IMR-90 (cell line): ENCODE measurements around the gene LRP1B. TPM values are rescaled to one million over a fixed set of nuclear protein-coding genes. Genes with fewer than 3 reads are reported as not detected.

ENCODE experiments used
- ATAC-seq: fragments of 200-7000 bp; cut with Tn5 transposase; 2 replicates; pipeline ENCODE4 v1.9.1; 2020; ENCODE audit warnings: low read depth, mild to moderate bottlenecking, moderate library complexity
- BruUV-seq: library from RNA; stranded (reverse); fragments of 400-500 nt; replicated peaks from 2 replicates; lab custom pipeline; 2021; lab: Mats Ljungman, UMichigan
- CTCF ChIA-PET: fragments of 300-600 bp; formaldehyde crosslinking; extraction: SDS; loops from one replicate; lab custom pipeline; 2021; ENCODE audit warnings: antibody characterized with exemption; lab: Yijun Ruan, JAX
- POLR2A ChIA-PET: fragments of 300-600 bp; sonication (Branson Sonifier 250); formaldehyde crosslinking; loops from one replicate; lab custom pipeline; 2022; ENCODE audit warnings: antibody characterized with exemption; ENCODE audit not compliant: unreplicated experiment; lab: Charles Lee
- DNase-seq: peaks from one replicate; pipeline ENCODE4 v3.0.0; 2013
- H2AFZ ChIP-seq: replicated peaks from 2 replicates; pipeline ENCODE3; 2013; ENCODE audit warnings: low read length, mild to moderate bottlenecking; ENCODE audit not compliant: poor library complexity
- H2AK5ac ChIP-seq: 2 replicates; pipeline ENCODE4 v1.6.1; 2013; ENCODE audit warnings: low read depth, low read length, inconsistent platforms
- H2AK9ac ChIP-seq: replicated peaks from 2 replicates; pipeline ENCODE3; 2013; ENCODE audit warnings: mild to moderate bottlenecking, low read depth, low read length, moderate library complexity; ENCODE audit not compliant: poor library complexity
- H2BK120ac ChIP-seq: 2 replicates; pipeline ENCODE4 v1.6.1; 2013; ENCODE audit warnings: low read depth, low read length, inconsistent platforms
- H2BK15ac ChIP-seq: 3 replicates; pipeline ENCODE4 v1.6.1; 2013; ENCODE audit warnings: low read depth, low read length, inconsistent platforms
- H2BK20ac ChIP-seq: 2 replicates; pipeline ENCODE4 v1.6.1; 2013; ENCODE audit warnings: low read depth, mild to moderate bottlenecking, inconsistent platforms, low read length, moderate library complexity
- H2BK5ac ChIP-seq: 2 replicates; pipeline ENCODE4 v1.6.1; 2013; ENCODE audit warnings: mild to moderate bottlenecking, low read depth, low read length, inconsistent platforms; ENCODE audit not compliant: poor library complexity, severe bottlenecking
- H3K14ac ChIP-seq: replicated peaks from 2 replicates; pipeline ENCODE4 v1.6.1; 2013; ENCODE audit warnings: low read depth, low read length, inconsistent platforms
- H3K18ac ChIP-seq: 2 replicates; pipeline ENCODE4 v1.6.1; 2013; ENCODE audit warnings: low read depth, low read length, control low read depth
- H3K23ac ChIP-seq: 2 replicates; pipeline ENCODE4 v1.6.1; 2013; ENCODE audit warnings: low read depth, low read length, inconsistent platforms
- H3K27ac ChIP-seq: 2 replicates; pipeline ENCODE4 v1.5.1; 2013; ENCODE audit warnings: mild to moderate bottlenecking, control low read depth, low read length; ENCODE audit not compliant: insufficient read depth
- H3K27me3 ChIP-seq: 2 replicates; pipeline ENCODE4 v1.6.1; 2013; ENCODE audit warnings: low read length; ENCODE audit not compliant: control insufficient read depth, insufficient read depth
- H3K36me3 ChIP-seq: 2 replicates; pipeline ENCODE4 v1.6.1; 2013; ENCODE audit warnings: low read length, mixed read lengths; ENCODE audit not compliant: control insufficient read depth, insufficient read depth
- H3K4ac ChIP-seq: 2 replicates; pipeline ENCODE4 v1.6.1; 2013; ENCODE audit warnings: low read depth, low read length, inconsistent platforms
- H3K4me1 ChIP-seq: 2 replicates; pipeline ENCODE4 v1.6.1; 2013; ENCODE audit warnings: low read length, mixed read lengths; ENCODE audit not compliant: control insufficient read depth, insufficient read depth
- H3K4me2 ChIP-seq: 2 replicates; pipeline ENCODE4 v1.6.1; 2013; ENCODE audit warnings: low read depth, mild to moderate bottlenecking, control low read depth, low read length, moderate library complexity
- H3K4me3 ChIP-seq: 2 replicates; pipeline ENCODE4 v1.5.1; 2013; ENCODE audit warnings: low read depth, mild to moderate bottlenecking, control low read depth, low read length, moderate library complexity; ENCODE audit not compliant: insufficient read depth
- H3K56ac ChIP-seq: 2 replicates; pipeline ENCODE4 v1.6.1; 2013; ENCODE audit warnings: low read length, inconsistent platforms; ENCODE audit not compliant: insufficient read depth; ENCODE audit errors: extremely low read depth
- H3K79me1 ChIP-seq, 2 experiments: 2 replicates each; pipeline ENCODE4 v1.6.1; 2013; ENCODE audit warnings: low read length in 2 of 2, inconsistent platforms in 1 of 2, low read depth in 1 of 2
- H3K9ac ChIP-seq: 2 replicates; pipeline ENCODE4 v1.6.1; 2013; ENCODE audit warnings: low read depth, low read length, control low read depth
- H3K9me1 ChIP-seq: 2 replicates; pipeline ENCODE4 v1.6.1; 2013; ENCODE audit warnings: low read length, inconsistent platforms; ENCODE audit not compliant: insufficient read depth
- H3K9me3 ChIP-seq: 2 replicates; pipeline ENCODE4 v1.6.1; 2013; ENCODE audit warnings: low read length; ENCODE audit not compliant: control insufficient read depth, insufficient read depth
- H4K20me1 ChIP-seq: 2 replicates; pipeline ENCODE4 v1.6.1; 2013; ENCODE audit warnings: low read length, inconsistent platforms; ENCODE audit not compliant: insufficient read depth
- H4K5ac ChIP-seq: 2 replicates; pipeline ENCODE4 v1.6.1; 2013; ENCODE audit warnings: mild to moderate bottlenecking, low read depth, low read length, control low read depth
- H4K8ac ChIP-seq, 2 experiments: 2 replicates each; pipeline ENCODE4 v1.6.1; 2013; ENCODE audit warnings: low read depth in 2 of 2, low read length in 2 of 2, control low read depth in 1 of 2, inconsistent platforms in 1 of 2
- H4K91ac ChIP-seq: 2 replicates; pipeline ENCODE4 v1.6.1; 2013; ENCODE audit warnings: low read depth, low read length, inconsistent platforms; ENCODE audit not compliant: insufficient read depth
- BHLHE40 ChIP-seq: fragments of 150-350 bp; IDR thresholded peaks from 2 replicates; pipeline ENCODE4 v1.6.1; 2016; ENCODE audit warnings: mild to moderate bottlenecking, low read depth, low read length
- CEBPB ChIP-seq: IDR thresholded peaks from 2 replicates; pipeline ENCODE4 v1.6.1; 2012; ENCODE audit warnings: low read depth, low read length, improper control_type of control experiment
- CHD1 ChIP-seq: IDR thresholded peaks from 2 replicates; pipeline ENCODE4 v1.6.1; 2012; ENCODE audit warnings: low read depth, low read length, improper control_type of control experiment
- CTCF ChIP-seq: conservative IDR thresholded peaks from 2 replicates; pipeline ENCODE4 v1.5.1; 2012; ENCODE audit warnings: mild to moderate bottlenecking, low read depth, low read length, improper control_type of control experiment
- ELK1 ChIP-seq: fragments of 150-350 bp; IDR thresholded peaks from 2 replicates; pipeline ENCODE4 v1.6.1; 2016; ENCODE audit warnings: low read depth, mild to moderate bottlenecking, low read length, moderate library complexity, borderline replicate concordance
- FOS ChIP-seq: fragments of 150-350 bp; IDR thresholded peaks from 2 replicates; pipeline ENCODE4 v1.6.1; 2016; ENCODE audit warnings: low read depth, low read length
- MAFK ChIP-seq: IDR thresholded peaks from 2 replicates; pipeline ENCODE4 v1.6.1; 2012; ENCODE audit warnings: low read depth, low read length, improper control_type of control experiment
- MAZ ChIP-seq: IDR thresholded peaks from 2 replicates; pipeline ENCODE4 v1.6.1; 2012; ENCODE audit warnings: low read depth, mild to moderate bottlenecking, low read length, improper control_type of control experiment, moderate library complexity, borderline replicate concordance
- MXI1 ChIP-seq: IDR thresholded peaks from 2 replicates; pipeline ENCODE4 v1.6.1; 2012; ENCODE audit warnings: low read depth, mild to moderate bottlenecking, low read length, moderate library complexity, borderline replicate concordance
- NFE2L2 ChIP-seq: fragments of 150-350 bp; IDR thresholded peaks from 2 replicates; pipeline ENCODE4 v1.6.1; 2016; ENCODE audit warnings: low read depth, mild to moderate bottlenecking, low read length
- POLR2A ChIP-seq: IDR thresholded peaks from 2 replicates; pipeline ENCODE4 v1.6.1; 2012; ENCODE audit warnings: mild to moderate bottlenecking, low read depth, low read length
- RAD21 ChIP-seq: IDR thresholded peaks from 2 replicates; pipeline ENCODE4 v1.6.1; 2012; ENCODE audit warnings: low read length, improper control_type of control experiment
- RCOR1 ChIP-seq: IDR thresholded peaks from 2 replicates; pipeline ENCODE4 v1.6.1; 2012; ENCODE audit warnings: mild to moderate bottlenecking, low read length, improper control_type of control experiment; ENCODE audit not compliant: insufficient replicate concordance
- RFX5 ChIP-seq: IDR thresholded peaks from 2 replicates; pipeline ENCODE4 v1.8.0; 2012; ENCODE audit warnings: low read depth, mild to moderate bottlenecking, low read length, moderate library complexity
- SMC3 ChIP-seq: fragments of 150-350 bp; IDR thresholded peaks from 2 replicates; pipeline ENCODE4 v1.6.1; 2016; ENCODE audit warnings: low read depth, mild to moderate bottlenecking, antibody characterized with exemption, low read length, moderate library complexity
- USF2 ChIP-seq: fragments of 150-350 bp; IDR thresholded peaks from 2 replicates; pipeline ENCODE4 v1.6.1; 2017; ENCODE audit warnings: mild to moderate bottlenecking, antibody characterized with exemption, low read length, low read depth
- dilution Hi-C: fragments of 300-500 bp; cut with HindIII; formaldehyde crosslinking; loops from one replicate; pipeline ENCODE4 v1.14.3; 2018; ENCODE audit warnings: low sequenced_read_pairs; ENCODE audit not compliant: unreplicated experiment
- in situ Hi-C: fragments of 300-500 bp; cut with MboI; formaldehyde crosslinking; loops from 3 replicates; pipeline ENCODE4 v1.14.3; 2019; ENCODE audit warnings: low sequenced_read_pairs, inconsistent platforms, mixed read lengths
- intact Hi-C: fragments of 100-400 bp; cut with micrococcal nuclease; formaldehyde crosslinking; loops from 2 replicates; pipeline ENCODE4 v1.10.0; 2022
- polyA plus RNA-seq, 3 experiments: library from polyadenylated mRNA; depleted of rRNA; stranded (reverse); fragments of >200 nt; gene quantifications; 2 replicates each; pipeline ENCODE4 v1.2.3, GENCODE V29; 2012; ENCODE audit warnings: low replicate concordance in 1 of 3
- total RNA-seq: library from RNA; depleted of rRNA; stranded (reverse); fragments of >200 nt; gene quantifications from 2 replicates; pipeline ENCODE4 v1.2.3, GENCODE V29; 2012

Gene LRP1B
- total and polyA plus RNA-seq, 2 of the 4 experiments (the other 2 are of a cell fraction) = under 0.01 to 0.02 TPM

GRCh38 chr2:141633132-141633531, 497.7 kb downstream of the LRP1B start:
- no peak overlapping the region for H3K14ac ChIP-seq
- H3K9ac ChIP-seq = no peak overlapping the region
- no peak for TF ChIP-seq POLR2A
- no peak for TF ChIP-seq USF2
- TF ChIP-seq CHD1 = no peak
- no peak for TF ChIP-seq FOS
- no peak for TF ChIP-seq MAZ
- TF ChIP-seq RAD21 = no peak
- TF ChIP-seq ELK1 = no peak
- no peak for TF ChIP-seq NFE2L2
- no peak for TF ChIP-seq BHLHE40
- TF ChIP-seq MXI1 = no peak
- TF ChIP-seq RCOR1 = no peak
- TF ChIP-seq CEBPB = no peak
- TF ChIP-seq SMC3 = no peak
- no peak for TF ChIP-seq CTCF
- TF ChIP-seq RFX5 = no peak
- no peak for TF ChIP-seq MAFK
- no peak overlapping the region for H4K91ac ChIP-seq
- no peaks in the 10 kb centered on the region for H3K4me1 ChIP-seq
- no peak overlapping the region for H3K18ac ChIP-seq
- no peak overlapping the region for H4K5ac ChIP-seq
- H4K20me1 ChIP-seq = no peaks in the 10 kb centered on the region
- no peak overlapping the region for H3K4ac ChIP-seq
- in situ Hi-C loops = no loop called here
- ATAC-seq (no peak), DNase-seq (no peak)
- no peak overlapping the region for H2BK5ac ChIP-seq
- no peak overlapping the region for H3K27ac ChIP-seq
- intact Hi-C loops = no loop called here
- no peak overlapping the region for H3K4me3 ChIP-seq
- no TSS peak for BruUV-seq
- H2AK5ac ChIP-seq = no peak overlapping the region
- H2BK120ac ChIP-seq = no peak overlapping the region
- H3K9me3 ChIP-seq = no peaks in the 10 kb centered on the region
- no peak overlapping the region for H3K4me2 ChIP-seq
- no peak overlapping the region for H4K8ac ChIP-seq
- H3K27me3 ChIP-seq = no peaks in the 10 kb centered on the region
- POLR2A ChIA-PET = no interaction called here
- H3K23ac ChIP-seq = no peak overlapping the region
- CTCF ChIA-PET = no interaction called here
- no peak overlapping the region for H2AFZ ChIP-seq
- H2BK20ac ChIP-seq = no peak overlapping the region
- no peaks in the 10 kb centered on the region for H3K36me3 ChIP-seq
- no peaks in the 10 kb centered on the region for H3K9me1 ChIP-seq
- dilution Hi-C loops = no loop called here
- no peaks in the 10 kb centered on the region for H3K79me1 ChIP-seq
- no peak overlapping the region for H2BK15ac ChIP-seq
- H2AK9ac ChIP-seq = no peak overlapping the region
- no peak overlapping the region for H3K56ac ChIP-seq
